ENCODE results near the gene RPN2. TPM values are rescaled to one million over a fixed set of nuclear protein-coding genes. Genes with fewer than 3 reads are reported as not detected.
A peak's percentile ranks its signal among the peaks of the same experiment; 100 is the strongest.

The RPN2 gene
- total and polyA plus RNA-seq, 10 donors, result 45.7 to 161 (median 129) TPM

DNA sequence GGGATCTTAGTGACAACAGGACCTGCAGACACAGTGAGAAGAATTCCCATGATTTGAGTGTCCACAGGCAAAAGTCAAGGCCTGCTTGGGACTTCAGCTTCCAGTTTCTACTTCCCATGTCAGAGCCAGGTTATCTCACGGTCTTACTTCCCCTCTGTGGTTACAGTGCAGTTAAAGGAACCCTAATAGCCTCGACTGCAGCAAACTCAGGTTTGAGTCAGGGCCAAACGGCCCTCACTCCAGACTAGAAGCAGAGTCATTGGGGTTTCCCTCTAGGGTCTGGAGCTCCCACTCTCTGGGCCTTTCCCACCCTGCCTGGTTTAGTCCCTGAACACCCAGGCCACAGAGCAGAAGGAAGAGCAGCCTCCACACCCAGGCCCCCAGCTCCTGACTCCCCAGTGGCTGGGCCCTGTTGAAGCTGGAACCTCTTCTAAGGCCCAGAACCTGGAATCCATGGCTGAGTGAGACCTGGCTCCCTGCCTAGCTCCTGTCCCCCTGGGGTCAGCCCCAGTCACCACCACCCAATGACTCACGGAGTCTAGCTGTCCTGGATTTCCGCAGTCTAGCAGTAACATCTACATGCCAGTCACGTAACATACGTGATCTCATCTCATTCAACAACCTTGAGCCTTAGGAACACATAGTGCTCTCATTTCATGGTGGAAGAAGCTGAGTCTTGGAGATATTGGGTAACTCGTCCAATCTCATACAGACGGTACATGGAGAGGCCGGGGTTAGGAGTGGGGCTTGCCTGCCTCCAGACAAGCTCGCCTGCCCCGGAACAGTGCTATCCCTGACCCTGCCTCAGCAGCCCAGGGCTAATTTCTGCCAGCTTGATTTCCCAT, 91.7 kb downstream of the RPN2 start:
- Histone ChIP-seq H3K27ac (peak overlapping the region in 7 of 8 donors; percentile 54 to 88 (median 81)), H3K4me3 (peak overlapping the region in 1 of 8 donors; percentile 34), H3K4me1 (peaks cover 0 to 55% (median 33%) of the 10 kb centered on the region in 6 donors), H3K27me3 (replicated peaks in 1 of 7) (no peaks in the 10 kb centered on the region), H3K36me3 (no peaks in the 10 kb centered on the region), H3K9me3 (no peaks in the 10 kb centered on the region)
- 69 to 83% (median 73%) methylated on average over 7 to 12 of the region's 12 CpGs for WGBS, 5 donors
- DNase-seq, result no peak
- intact Hi-C loops (cut with DNase I; ENCODE audit: low total_unique reads), result loop anchor here (10.0 kb wide), 1 partner anchor 114 kb away; no protein-coding TSS in a partner anchor
- TF ChIP-seq CTCF (IDR thresholded peaks at IDR 0.05 in 8 of 11, conservative IDR thresholded peaks at IDR 0.05 in 3 of 11), result no peak
- peak in 1 of 3 donors; percentile 11 for TF ChIP-seq POLR2AphosphoS5 (IDR thresholded peaks at IDR 0.05)

DNA sequence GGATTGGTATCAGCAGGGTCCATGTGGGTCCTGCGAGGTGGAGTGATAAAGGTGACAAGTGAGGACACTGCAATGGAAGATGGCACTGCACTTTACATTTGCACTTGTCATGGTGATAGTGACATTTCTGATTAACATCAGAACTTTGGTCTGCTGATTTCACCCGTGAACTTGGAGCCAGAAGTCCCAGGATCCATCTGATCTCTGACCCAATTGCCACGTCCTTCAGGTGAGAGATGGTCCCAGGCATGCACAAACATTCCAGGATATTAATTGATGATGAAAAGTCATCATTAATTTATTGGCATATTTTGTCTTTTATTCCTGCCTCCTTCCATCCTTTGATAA, 92.3 kb downstream of the RPN2 start:
- H3K4me1 ChIP-seq, result peaks cover 0 to 61% (median 38%) of the 10 kb centered on the region in 6 donors
- no peaks in the 10 kb centered on the region for H3K27me3 ChIP-seq (replicated peaks in 1 of 7)
- no peaks in the 10 kb centered on the region for H3K36me3 ChIP-seq
- no peak for DNase-seq
- TF ChIP-seq CTCF (IDR thresholded peaks at IDR 0.05 in 8 of 11, conservative IDR thresholded peaks at IDR 0.05 in 3 of 11) (no peak), POLR2A (IDR thresholded peaks at IDR 0.05) (no peak), POLR2AphosphoS5 (IDR thresholded peaks at IDR 0.05) (no peak)
- H3K4me3 ChIP-seq, result no peak overlapping the region
- intact Hi-C loops (cut with DNase I; ENCODE audit: low total_unique reads), result loop anchor here (10.0 kb wide), 1 partner anchor 113 kb away; no protein-coding TSS in a partner anchor
- peak overlapping the region in 5 of 8 donors; percentile 69 to 88 (median 83) for H3K27ac ChIP-seq
- no peaks in the 10 kb centered on the region for H3K9me3 ChIP-seq
- 76 to 91% (median 80%) methylated on average over 3 of the region's 3 CpGs for WGBS, 5 donors

- H3K4me1 ChIP-seq, result peaks cover 6 to 78% (median 52%) of the 10 kb centered on the region in 6 donors
- no peak for DNase-seq
- whole genome bisulfite sequencing, 5 donors, result 56 to 80% (median 68%) methylated on average over 1 of the region's 1 CpG; no CpG with 5 or more reads in 2 of the 5 donors
- intact Hi-C loops (cut with DNase I; ENCODE audit: low total_unique reads), result loop anchor here (10.0 kb wide), 1 partner anchor 111 kb away; no protein-coding TSS in a partner anchor
- no peak overlapping the region for H3K4me3 ChIP-seq
- H3K9me3 ChIP-seq, result no peaks in the 10 kb centered on the region
- H3K27me3 ChIP-seq (replicated peaks in 1 of 7), result no peaks in the 10 kb centered on the region
- H3K36me3 ChIP-seq, result no peaks in the 10 kb centered on the region
- TF ChIP-seq POLR2A (IDR thresholded peaks at IDR 0.05) (no peak), POLR2AphosphoS5 (IDR thresholded peaks at IDR 0.05) (no peak), CTCF (IDR thresholded peaks at IDR 0.05 in 8 of 11, conservative IDR thresholded peaks at IDR 0.05 in 3 of 11) (no peak)
- H3K27ac ChIP-seq, result peak overlapping the region in 4 of 8 donors; percentile 66 to 75 (median 70)
Observed at GRCh38 chr20:37273988-37274387, 94.9 kb downstream of the RPN2 start.
